Epithelial cell of esophagus (primary cell): Measurements from ENCODE around the gene LHX4.

Experiments
- DNase-seq: peaks from one replicate; pipeline ENCODE4 v3.0.0; 2010; ENCODE audit warnings: low read depth
- H3K4me3 ChIP-seq: 2 replicates; pipeline ENCODE4 v1.5.1; 2011; ENCODE audit warnings: mild to moderate bottlenecking, low read length, control low read depth
- TF ChIP-seq, protein P1 (sequence below): IDR thresholded peaks from 2 replicates; pipeline ENCODE4 v1.5.1; 2011; ENCODE audit warnings: low read depth, mild to moderate bottlenecking, low read length, control low read depth, inconsistent platforms; ENCODE audit not compliant: insufficient read depth; ENCODE audit errors: missing control alignments

The LHX4 gene

DNA sequence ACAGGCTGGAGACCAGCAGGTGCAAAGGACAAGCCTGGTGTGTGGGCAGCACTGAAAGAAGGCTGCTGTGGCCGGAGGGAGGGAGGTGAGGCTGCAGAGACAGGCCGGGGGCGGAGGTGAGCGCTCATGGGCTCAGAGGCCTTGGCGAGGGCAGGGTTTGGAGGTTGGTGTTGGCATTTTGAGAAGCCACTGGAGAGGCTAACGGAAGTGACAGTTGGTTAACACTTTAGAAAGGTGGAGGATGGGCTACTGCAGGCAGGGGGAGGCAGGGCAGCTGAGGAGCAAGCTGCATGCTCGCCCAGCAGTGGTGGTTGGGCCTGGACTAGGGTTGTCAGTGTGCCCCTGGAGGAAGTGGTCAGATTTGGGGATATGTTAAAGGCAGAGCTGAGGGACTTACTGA lies 37.9 kb upstream of the LHX4 start:
- H3K4me3 ChIP-seq, result no peak overlapping the region
- TF ChIP-seq, protein P1, sequence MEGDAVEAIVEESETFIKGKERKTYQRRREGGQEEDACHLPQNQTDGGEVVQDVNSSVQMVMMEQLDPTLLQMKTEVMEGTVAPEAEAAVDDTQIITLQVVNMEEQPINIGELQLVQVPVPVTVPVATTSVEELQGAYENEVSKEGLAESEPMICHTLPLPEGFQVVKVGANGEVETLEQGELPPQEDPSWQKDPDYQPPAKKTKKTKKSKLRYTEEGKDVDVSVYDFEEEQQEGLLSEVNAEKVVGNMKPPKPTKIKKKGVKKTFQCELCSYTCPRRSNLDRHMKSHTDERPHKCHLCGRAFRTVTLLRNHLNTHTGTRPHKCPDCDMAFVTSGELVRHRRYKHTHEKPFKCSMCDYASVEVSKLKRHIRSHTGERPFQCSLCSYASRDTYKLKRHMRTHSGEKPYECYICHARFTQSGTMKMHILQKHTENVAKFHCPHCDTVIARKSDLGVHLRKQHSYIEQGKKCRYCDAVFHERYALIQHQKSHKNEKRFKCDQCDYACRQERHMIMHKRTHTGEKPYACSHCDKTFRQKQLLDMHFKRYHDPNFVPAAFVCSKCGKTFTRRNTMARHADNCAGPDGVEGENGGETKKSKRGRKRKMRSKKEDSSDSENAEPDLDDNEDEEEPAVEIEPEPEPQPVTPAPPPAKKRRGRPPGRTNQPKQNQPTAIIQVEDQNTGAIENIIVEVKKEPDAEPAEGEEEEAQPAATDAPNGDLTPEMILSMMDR, result no peak
- no peak for DNase-seq

GRCh38 chr1:180193141-180194047 lies 36.7 kb upstream of the LHX4 start:
- TF ChIP-seq, protein P1, result no peak
- no peak overlapping the region for H3K4me3 ChIP-seq
- DNase-seq, result no peak

- H3K4me3 ChIP-seq, result no peak overlapping the region
- TF ChIP-seq, protein P1, result no peak
- no peak for DNase-seq
Measured at GRCh38 chr1:180194048-180194425, 36.0 kb upstream of the LHX4 start.

- TF ChIP-seq, protein P1, result no peak
- no peak overlapping the region for H3K4me3 ChIP-seq
- no peak for DNase-seq
Measured at GRCh38 chr1:180194546-180195207, 35.4 kb upstream of the LHX4 start.

DNA sequence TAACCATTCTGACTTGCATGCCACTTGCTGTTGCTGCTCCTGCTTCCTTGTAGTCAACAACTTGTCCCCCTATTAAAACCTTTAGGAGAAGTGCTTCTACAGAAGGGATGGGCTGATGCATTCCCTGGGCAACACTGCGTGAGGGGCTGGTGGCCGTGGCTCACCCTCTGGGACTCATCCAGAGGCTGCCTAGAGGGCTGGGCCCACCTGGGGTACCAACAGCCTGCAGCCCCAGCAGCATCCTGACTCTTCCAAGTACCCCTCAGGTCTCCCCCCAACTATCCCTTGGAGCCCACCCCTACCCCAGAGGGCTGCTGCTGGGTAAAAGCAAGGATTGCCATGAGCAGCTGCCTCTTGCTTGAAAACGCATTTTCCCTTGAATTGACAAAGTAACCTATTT lies 34.7 kb upstream of the LHX4 start:
- TF ChIP-seq, protein P1, result no peak
- DNase-seq, result no peak
- no peak overlapping the region for H3K4me3 ChIP-seq

GRCh38 chr1:180195916-180196315 lies 34.1 kb upstream of the LHX4 start:
- H3K4me3 ChIP-seq, result no peak overlapping the region
- TF ChIP-seq, protein P1, result no peak
- no peak for DNase-seq
